GM10248 (cell line): ENCODE results near the gene SNHG17.
"Not testable (repeated sequence)": the region's sequence is repeated elsewhere in the genome, so short reads cannot be mapped to it uniquely, and the experiment has no call there.

Experiments
- CTCF ChIA-PET: fragments of 300-600 bp; sonication (Branson Sonifier 250); formaldehyde crosslinking; extraction: SDS; loops from one replicate; lab custom pipeline; 2021; ENCODE audit warnings: antibody characterized with exemption; lab: Yijun Ruan, JAX
- POLR2A ChIA-PET: fragments of 350-650 bp; sonication (Branson Sonifier 250); formaldehyde crosslinking; extraction: SDS; loops from one replicate; lab custom pipeline; 2020; ENCODE audit warnings: antibody characterized with exemption; lab: Yijun Ruan, JAX
- DNase-seq: peaks from one replicate; pipeline ENCODE4 v3.0.0; 2012; ENCODE audit errors: extremely low spot score
- TF ChIP-seq, protein P1 (sequence below): IDR thresholded peaks from 2 replicates; pipeline ENCODE4 v1.5.1; 2012; ENCODE audit warnings: mild to moderate bottlenecking, low read depth; ENCODE audit errors: extremely low read depth, missing control alignments, control extremely low read depth

SNHG17 gene

DNA sequence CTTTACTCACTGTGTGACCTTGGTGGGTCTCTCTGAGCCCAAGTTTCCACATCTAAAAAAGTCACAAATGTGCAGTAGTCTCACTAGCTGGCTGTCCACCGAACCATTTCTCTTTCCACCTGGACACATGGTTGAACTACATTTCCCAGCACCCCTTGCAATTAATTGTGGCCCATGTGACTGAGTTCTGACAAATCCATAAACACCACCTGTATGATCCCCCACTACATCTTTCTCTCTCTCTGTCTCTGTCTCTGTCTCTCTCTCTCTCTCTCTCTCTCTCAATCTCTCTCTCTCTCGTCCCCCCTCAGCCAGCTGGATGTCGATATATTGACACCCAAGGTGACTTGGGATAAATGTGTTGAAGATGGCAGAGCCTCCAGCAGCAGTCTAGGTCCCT is 42.8 kb downstream of the SNHG17 start:
- CTCF ChIA-PET = interaction anchor here (1.3 kb wide), 1 partner anchor 16 kb away, joined by 4 read pairs; no protein-coding TSS in a partner anchor
- POLR2A ChIA-PET = interaction anchor here (0.7 kb wide), 1 partner anchor 9 kb away, joined by 3 read pairs; no protein-coding TSS in a partner anchor

DNA sequence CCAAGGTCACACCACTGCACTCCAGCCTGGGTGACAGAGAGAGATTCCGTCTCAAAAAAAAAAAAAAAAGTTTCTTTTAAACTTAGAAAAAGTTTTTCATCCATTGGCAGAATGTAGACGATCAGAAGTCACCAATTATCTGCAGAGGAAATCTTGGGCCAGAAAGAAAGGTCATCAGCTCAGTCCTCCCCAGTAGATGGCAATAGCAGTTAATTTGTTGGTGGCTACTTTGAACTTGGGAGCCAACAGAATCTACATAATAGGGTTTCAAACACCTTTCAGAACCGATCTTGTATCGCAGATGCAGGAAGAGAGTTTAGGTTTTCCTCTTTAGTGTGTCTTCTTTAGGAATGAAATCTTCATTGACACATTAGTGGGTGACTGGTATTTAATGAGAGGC is 47.2 kb downstream of the SNHG17 start:
- ChIA-PET POLR2A (no interaction called here), CTCF (interaction anchor here (1.3 kb wide), 1 partner anchor 12 kb away, joined by 3 read pairs; no protein-coding TSS in a partner anchor)
- DNase-seq = no peak
- TF ChIP-seq, protein P1, sequence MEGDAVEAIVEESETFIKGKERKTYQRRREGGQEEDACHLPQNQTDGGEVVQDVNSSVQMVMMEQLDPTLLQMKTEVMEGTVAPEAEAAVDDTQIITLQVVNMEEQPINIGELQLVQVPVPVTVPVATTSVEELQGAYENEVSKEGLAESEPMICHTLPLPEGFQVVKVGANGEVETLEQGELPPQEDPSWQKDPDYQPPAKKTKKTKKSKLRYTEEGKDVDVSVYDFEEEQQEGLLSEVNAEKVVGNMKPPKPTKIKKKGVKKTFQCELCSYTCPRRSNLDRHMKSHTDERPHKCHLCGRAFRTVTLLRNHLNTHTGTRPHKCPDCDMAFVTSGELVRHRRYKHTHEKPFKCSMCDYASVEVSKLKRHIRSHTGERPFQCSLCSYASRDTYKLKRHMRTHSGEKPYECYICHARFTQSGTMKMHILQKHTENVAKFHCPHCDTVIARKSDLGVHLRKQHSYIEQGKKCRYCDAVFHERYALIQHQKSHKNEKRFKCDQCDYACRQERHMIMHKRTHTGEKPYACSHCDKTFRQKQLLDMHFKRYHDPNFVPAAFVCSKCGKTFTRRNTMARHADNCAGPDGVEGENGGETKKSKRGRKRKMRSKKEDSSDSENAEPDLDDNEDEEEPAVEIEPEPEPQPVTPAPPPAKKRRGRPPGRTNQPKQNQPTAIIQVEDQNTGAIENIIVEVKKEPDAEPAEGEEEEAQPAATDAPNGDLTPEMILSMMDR = no peak

More for the DNA sequence above, 42.8 kb downstream of the SNHG17 start:
- TF ChIP-seq, protein P1 = no peak
- DNase-seq = no peak

DNA sequence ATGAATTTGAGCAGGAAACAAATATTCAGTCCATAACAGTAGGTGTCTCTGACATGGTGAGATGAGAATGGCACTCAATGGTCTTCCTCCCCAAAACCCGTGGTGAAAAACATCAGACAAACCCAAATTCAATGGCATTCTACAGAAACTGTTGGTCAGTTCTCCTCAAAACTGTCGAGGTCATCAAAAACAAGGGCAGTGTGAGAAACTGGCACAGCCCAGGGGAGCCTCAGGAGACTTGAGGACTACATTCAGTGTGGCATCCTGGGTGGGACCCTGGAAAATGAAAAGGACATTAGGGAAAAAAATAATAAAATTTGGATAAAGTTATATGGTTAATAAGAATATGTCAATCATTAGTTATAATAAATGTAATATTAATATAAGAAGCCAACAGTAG is 48.3 kb downstream of the SNHG17 start:
- no peak for DNase-seq
- CTCF ChIA-PET = no interaction called here
- TF ChIP-seq, protein P1 = no peak
- POLR2A ChIA-PET = no interaction called here

DNA sequence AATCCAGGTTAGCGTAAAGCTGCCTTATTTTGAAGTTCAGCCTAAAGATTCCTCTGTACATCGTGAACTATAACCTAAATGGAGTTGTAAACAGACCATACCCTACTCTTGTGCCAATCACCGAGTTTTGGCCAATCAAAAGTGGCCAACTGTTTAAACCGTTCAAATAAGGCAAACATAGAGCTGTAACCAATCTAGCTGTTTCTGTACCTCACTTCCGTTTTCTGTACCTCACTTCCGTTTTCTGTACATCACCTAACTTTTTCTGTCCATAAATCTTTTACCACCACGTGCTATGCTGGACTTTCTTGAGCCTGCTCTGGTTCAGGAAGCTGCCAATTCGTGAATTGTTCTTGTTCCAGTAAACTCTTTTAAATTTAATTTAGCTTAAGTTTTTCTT is 49.1 kb downstream of the SNHG17 start:
- DNase-seq = no peak
- CTCF ChIA-PET = interaction anchor here (1.2 kb wide), 1 partner anchor 23 kb away, joined by 3 read pairs; no protein-coding TSS in a partner anchor
- TF ChIP-seq, protein P1 = no peak
- POLR2A ChIA-PET = no interaction called here

DNA sequence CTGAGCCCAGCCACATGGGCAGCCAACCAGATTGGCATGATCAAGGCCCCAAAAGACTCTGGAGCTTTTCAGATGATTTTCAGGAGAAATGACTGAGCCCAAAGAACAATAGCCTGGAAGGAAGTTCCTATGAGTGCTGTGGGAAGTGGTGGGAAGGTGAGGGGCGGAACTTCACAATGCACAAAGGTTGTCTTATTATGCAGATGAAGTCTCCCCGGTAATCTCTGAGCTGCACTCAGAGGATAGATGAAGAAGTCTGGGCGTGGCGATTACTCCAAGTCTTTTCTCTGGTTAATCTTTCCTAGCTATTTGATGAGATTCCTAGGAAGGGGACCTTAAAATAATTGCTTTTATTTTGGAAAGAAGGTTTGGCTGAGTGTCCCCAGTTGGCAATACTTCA is 52.0 kb downstream of the SNHG17 start:
- no peak for DNase-seq
- TF ChIP-seq, protein P1 = no peak
- POLR2A ChIA-PET = interaction anchor here (0.8 kb wide), 1 partner anchor 9 kb away, joined by 3 read pairs; no protein-coding TSS in a partner anchor
- CTCF ChIA-PET = interaction anchor here (0.9 kb wide), 1 partner anchor 25 kb away, joined by 3 read pairs; no protein-coding TSS in a partner anchor

DNA sequence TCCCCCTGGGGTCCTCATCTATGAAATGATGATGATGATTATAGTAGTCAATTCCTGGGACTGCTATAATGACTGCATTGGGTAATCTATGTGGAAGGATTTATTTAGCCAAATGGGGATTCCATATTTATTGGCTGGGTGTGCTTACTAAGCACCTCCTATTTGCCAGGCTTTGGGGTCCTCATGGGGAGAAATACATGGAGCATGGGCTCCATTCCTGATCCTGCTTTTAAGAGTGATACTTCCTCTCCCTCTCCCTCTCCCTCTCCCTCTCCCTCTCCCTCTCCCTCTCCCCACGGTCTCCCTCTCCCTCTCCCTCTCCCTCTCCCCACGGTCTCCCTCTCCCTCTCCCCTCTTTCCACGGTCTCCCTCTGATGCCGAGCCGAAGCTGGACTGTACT is 57.3 kb downstream of the SNHG17 start:
- POLR2A ChIA-PET, DNase-seq: not testable (repeated sequence)
- CTCF ChIA-PET = interaction anchor here (1.4 kb wide), 1 partner anchor 156 kb away, joined by 3 read pairs; no protein-coding TSS in a partner anchor

DNA sequence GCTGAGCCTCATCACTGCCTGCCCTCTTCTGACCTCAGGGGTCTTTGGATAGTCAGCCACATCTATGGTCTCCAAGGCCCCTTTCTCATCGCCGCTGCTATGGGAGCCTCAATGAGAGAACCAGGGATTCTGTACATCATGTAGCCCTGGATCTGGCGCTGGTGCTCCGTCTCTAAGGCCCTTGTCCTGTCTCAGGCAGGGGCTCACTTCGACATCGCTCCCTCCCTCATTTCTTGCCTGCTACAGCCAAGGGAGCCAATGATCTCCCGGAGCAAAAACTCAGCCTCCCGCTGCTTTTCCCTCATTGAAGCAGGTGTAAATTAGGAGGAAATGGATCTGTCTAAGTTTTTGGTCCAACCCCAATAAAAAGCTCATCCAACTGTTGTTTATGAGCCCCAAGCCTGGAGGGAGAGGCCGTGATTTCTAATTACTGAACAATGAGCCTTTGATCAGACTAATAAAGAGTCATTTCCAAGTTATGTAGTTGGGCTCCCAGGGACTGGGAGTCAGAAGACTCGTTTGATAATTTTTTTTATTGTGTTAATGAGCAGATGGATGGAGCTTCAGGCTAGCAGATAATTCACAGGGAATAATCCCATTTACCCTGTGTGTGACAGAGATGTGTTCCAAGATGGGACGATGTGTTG is 58.0 kb downstream of the SNHG17 start:
- ChIA-PET POLR2A (no interaction called here), CTCF (interaction anchor here (1.4 kb wide), 1 partner anchor 156 kb away, joined by 3 read pairs; no protein-coding TSS in a partner anchor)
- TF ChIP-seq, protein P1 = no peak
- DNase-seq = no peak
